Activated B cell treated with CpG ODN at 0.5 μM for 24 hours (primary cell): ENCODE measurements around the gene C2CD4C. TPM values are rescaled to one million over a fixed set of nuclear protein-coding genes. Genes with fewer than 3 reads are reported as not detected.
"Not testable (repeated sequence)": the region's sequence is repeated elsewhere in the genome, so short reads cannot be mapped to it uniquely, and the experiment has no call there.

Source experiments
- ATAC-seq: fragments of 200-7000 bp; cut with Tn5 transposase; one replicate; pipeline ENCODE4 v1.10.0; 2021; ENCODE audit warnings: low read depth, mild to moderate bottlenecking, moderate library complexity
- CTCF ChIA-PET: fragments of 350-600 bp; sonication (Branson Sonifier 250); formaldehyde crosslinking; loops from one replicate; lab custom pipeline; 2021; ENCODE audit warnings: antibody characterized with exemption; lab: Charles Lee
- POLR2A ChIA-PET: fragments of 350-600 bp; sonication (Branson Sonifier 250); formaldehyde crosslinking; loops from one replicate; lab custom pipeline; 2021; ENCODE audit warnings: antibody characterized with exemption; lab: Charles Lee
- DNase-seq: peaks from one replicate; pipeline ENCODE4 v3.0.0; 2022
- H3K27ac Mint-ChIP-seq: one replicate; pipeline ENCODE4 v1.8.0; 2020; ENCODE audit warnings: mixed read lengths
- H3K27me3 Mint-ChIP-seq: one replicate; pipeline ENCODE4 v1.8.0; 2021; ENCODE audit warnings: mixed read lengths
- H3K36me3 Mint-ChIP-seq: one replicate; pipeline ENCODE4 v1.8.0; 2021; ENCODE audit warnings: low read depth, mixed read lengths
- H3K4me1 Mint-ChIP-seq: one replicate; pipeline ENCODE4 v1.8.0; 2021; ENCODE audit warnings: mixed read lengths
- H3K4me3 Mint-ChIP-seq: one replicate; pipeline ENCODE4 v1.8.0; 2020; ENCODE audit warnings: mild to moderate bottlenecking, mixed read lengths
- H3K9me3 Mint-ChIP-seq: one replicate; pipeline ENCODE4 v1.8.0; 2020; ENCODE audit warnings: mixed read lengths
- CTCF ChIP-seq: fragments of 200-600 bp; IDR thresholded peaks from one replicate; pipeline ENCODE4 v1.8.0; 2022; ENCODE audit warnings: antibody characterized with exemption, mild to moderate bottlenecking
- intact Hi-C: fragments of 100-400 bp; cut with micrococcal nuclease; formaldehyde crosslinking; loops from one replicate; pipeline ENCODE4 v1.15.1; 2024
- total RNA-seq: library from RNA; stranded (reverse); gene quantifications from 2 replicates; pipeline ENCODE4 v1.2.3, GENCODE V29; 2022

C2CD4C gene
- total RNA-seq, 1 donor from 2014 or later = not detected

- DNase-seq (no peak), ATAC-seq (no peak)
- Mint-ChIP-seq H3K4me1 (peaks cover 5% of the 10 kb centered on the region), H3K4me3 (no peak overlapping the region), H3K27ac (no peak overlapping the region), H3K36me3 (no peaks in the 10 kb centered on the region), H3K27me3 (peaks cover 12% of the 10 kb centered on the region), H3K9me3 (no peaks in the 10 kb centered on the region)
- ChIA-PET CTCF (no interaction called here), POLR2A (no interaction called here)
- no peak for TF ChIP-seq CTCF
- intact Hi-C loops = no loop called here
Measured at GRCh38 chr19:455851-456546, 47.1 kb upstream of the C2CD4C start.

- H3K4me1 Mint-ChIP-seq = peaks cover 5% of the 10 kb centered on the region
- DNase-seq (no peak), ATAC-seq (no peak)
- H3K4me3 Mint-ChIP-seq = no peak overlapping the region
- peaks cover 4% of the 10 kb centered on the region for H3K9me3 Mint-ChIP-seq
- intact Hi-C loops = no loop called here
- no peak overlapping the region for H3K27ac Mint-ChIP-seq
- ChIA-PET POLR2A (no interaction called here), CTCF (no interaction called here)
- no peaks in the 10 kb centered on the region for H3K36me3 Mint-ChIP-seq
- no peak for TF ChIP-seq CTCF
- H3K27me3 Mint-ChIP-seq = peaks cover 12% of the 10 kb centered on the region
Measured at GRCh38 chr19:455031-455705, 46.2 kb upstream of the C2CD4C start.

GRCh38 chr19:453606-454005 lies 44.7 kb upstream of the C2CD4C start:
- H3K36me3 Mint-ChIP-seq = no peaks in the 10 kb centered on the region
- H3K4me3 Mint-ChIP-seq = no peak overlapping the region
- no peak for DNase-seq
- TF ChIP-seq CTCF = no peak
- ChIA-PET POLR2A (no interaction called here), CTCF (no interaction called here)
- no peak overlapping the region for H3K27ac Mint-ChIP-seq
- H3K4me1 Mint-ChIP-seq = no peaks in the 10 kb centered on the region
- no peak for ATAC-seq
- peaks cover 4% of the 10 kb centered on the region for H3K9me3 Mint-ChIP-seq
- intact Hi-C loops = no loop called here
- H3K27me3 Mint-ChIP-seq = peaks cover 6% of the 10 kb centered on the region

- intact Hi-C loops = no loop called here
- ATAC-seq (no peak), DNase-seq (no peak)
- Mint-ChIP-seq H3K27ac (no peak overlapping the region), H3K4me1 (no peaks in the 10 kb centered on the region), H3K36me3 (no peaks in the 10 kb centered on the region), H3K9me3 (peaks cover 4% of the 10 kb centered on the region), H3K27me3 (peaks cover 6% of the 10 kb centered on the region), H3K4me3 (no peak overlapping the region)
- TF ChIP-seq CTCF = no peak
- ChIA-PET CTCF (no interaction called here), POLR2A (no interaction called here)
Measured at GRCh38 chr19:452829-453228, 43.9 kb upstream of the C2CD4C start.

- intact Hi-C loops, POLR2A ChIA-PET, ATAC-seq, H3K9me3 Mint-ChIP-seq, H3K4me3 Mint-ChIP-seq, H3K27me3 Mint-ChIP-seq, H3K36me3 Mint-ChIP-seq, H3K27ac Mint-ChIP-seq, H3K4me1 Mint-ChIP-seq, DNase-seq, CTCF ChIA-PET: not testable (repeated sequence)
Measured at GRCh38 chr19:450912-451481, 42.0 kb upstream of the C2CD4C start.
